IMR-90 (cell line): Measurements from ENCODE around the gene ARPP21. TPM values are rescaled to one million over a fixed set of nuclear protein-coding genes. Genes with fewer than 3 reads are reported as not detected.

Experiments
- ATAC-seq: fragments of 200-7000 bp; cut with Tn5 transposase; 2 replicates; pipeline ENCODE4 v1.9.1; 2020; ENCODE audit warnings: low read depth, mild to moderate bottlenecking, moderate library complexity
- BruUV-seq: library from RNA; stranded (reverse); fragments of 400-500 nt; replicated peaks from 2 replicates; lab custom pipeline; 2021; lab: Mats Ljungman, UMichigan
- CTCF ChIA-PET: fragments of 300-600 bp; formaldehyde crosslinking; extraction: SDS; loops from one replicate; lab custom pipeline; 2021; ENCODE audit warnings: antibody characterized with exemption; lab: Yijun Ruan, JAX
- POLR2A ChIA-PET: fragments of 300-600 bp; sonication (Branson Sonifier 250); formaldehyde crosslinking; loops from one replicate; lab custom pipeline; 2022; ENCODE audit warnings: antibody characterized with exemption; ENCODE audit not compliant: unreplicated experiment; lab: Charles Lee
- DNase-seq: peaks from one replicate; pipeline ENCODE4 v3.0.0; 2013
- H2AFZ ChIP-seq: replicated peaks from 2 replicates; pipeline ENCODE3; 2013; ENCODE audit warnings: low read length, mild to moderate bottlenecking; ENCODE audit not compliant: poor library complexity
- H2AK5ac ChIP-seq: 2 replicates; pipeline ENCODE4 v1.6.1; 2013; ENCODE audit warnings: low read depth, low read length, inconsistent platforms
- H2AK9ac ChIP-seq: replicated peaks from 2 replicates; pipeline ENCODE3; 2013; ENCODE audit warnings: mild to moderate bottlenecking, low read depth, low read length, moderate library complexity; ENCODE audit not compliant: poor library complexity
- H2BK120ac ChIP-seq: 2 replicates; pipeline ENCODE4 v1.6.1; 2013; ENCODE audit warnings: low read depth, low read length, inconsistent platforms
- H2BK15ac ChIP-seq: 3 replicates; pipeline ENCODE4 v1.6.1; 2013; ENCODE audit warnings: low read depth, low read length, inconsistent platforms
- H2BK20ac ChIP-seq: 2 replicates; pipeline ENCODE4 v1.6.1; 2013; ENCODE audit warnings: low read depth, mild to moderate bottlenecking, inconsistent platforms, low read length, moderate library complexity
- H2BK5ac ChIP-seq: 2 replicates; pipeline ENCODE4 v1.6.1; 2013; ENCODE audit warnings: mild to moderate bottlenecking, low read depth, low read length, inconsistent platforms; ENCODE audit not compliant: poor library complexity, severe bottlenecking
- H3K14ac ChIP-seq: replicated peaks from 2 replicates; pipeline ENCODE4 v1.6.1; 2013; ENCODE audit warnings: low read depth, low read length, inconsistent platforms
- H3K18ac ChIP-seq: 2 replicates; pipeline ENCODE4 v1.6.1; 2013; ENCODE audit warnings: low read depth, low read length, control low read depth
- H3K23ac ChIP-seq: 2 replicates; pipeline ENCODE4 v1.6.1; 2013; ENCODE audit warnings: low read depth, low read length, inconsistent platforms
- H3K27ac ChIP-seq: 2 replicates; pipeline ENCODE4 v1.5.1; 2013; ENCODE audit warnings: mild to moderate bottlenecking, control low read depth, low read length; ENCODE audit not compliant: insufficient read depth
- H3K27me3 ChIP-seq: 2 replicates; pipeline ENCODE4 v1.6.1; 2013; ENCODE audit warnings: low read length; ENCODE audit not compliant: control insufficient read depth, insufficient read depth
- H3K36me3 ChIP-seq: 2 replicates; pipeline ENCODE4 v1.6.1; 2013; ENCODE audit warnings: low read length, mixed read lengths; ENCODE audit not compliant: control insufficient read depth, insufficient read depth
- H3K4ac ChIP-seq: 2 replicates; pipeline ENCODE4 v1.6.1; 2013; ENCODE audit warnings: low read depth, low read length, inconsistent platforms
- H3K4me1 ChIP-seq: 2 replicates; pipeline ENCODE4 v1.6.1; 2013; ENCODE audit warnings: low read length, mixed read lengths; ENCODE audit not compliant: control insufficient read depth, insufficient read depth
- H3K4me2 ChIP-seq: 2 replicates; pipeline ENCODE4 v1.6.1; 2013; ENCODE audit warnings: low read depth, mild to moderate bottlenecking, control low read depth, low read length, moderate library complexity
- H3K4me3 ChIP-seq: 2 replicates; pipeline ENCODE4 v1.5.1; 2013; ENCODE audit warnings: low read depth, mild to moderate bottlenecking, control low read depth, low read length, moderate library complexity; ENCODE audit not compliant: insufficient read depth
- H3K56ac ChIP-seq: 2 replicates; pipeline ENCODE4 v1.6.1; 2013; ENCODE audit warnings: low read length, inconsistent platforms; ENCODE audit not compliant: insufficient read depth; ENCODE audit errors: extremely low read depth
- H3K79me1 ChIP-seq, 2 experiments: 2 replicates each; pipeline ENCODE4 v1.6.1; 2013; ENCODE audit warnings: low read length in 2 of 2, inconsistent platforms in 1 of 2, low read depth in 1 of 2
- H3K9ac ChIP-seq: 2 replicates; pipeline ENCODE4 v1.6.1; 2013; ENCODE audit warnings: low read depth, low read length, control low read depth
- H3K9me1 ChIP-seq: 2 replicates; pipeline ENCODE4 v1.6.1; 2013; ENCODE audit warnings: low read length, inconsistent platforms; ENCODE audit not compliant: insufficient read depth
- H3K9me3 ChIP-seq: 2 replicates; pipeline ENCODE4 v1.6.1; 2013; ENCODE audit warnings: low read length; ENCODE audit not compliant: control insufficient read depth, insufficient read depth
- H4K20me1 ChIP-seq: 2 replicates; pipeline ENCODE4 v1.6.1; 2013; ENCODE audit warnings: low read length, inconsistent platforms; ENCODE audit not compliant: insufficient read depth
- H4K5ac ChIP-seq: 2 replicates; pipeline ENCODE4 v1.6.1; 2013; ENCODE audit warnings: mild to moderate bottlenecking, low read depth, low read length, control low read depth
- H4K8ac ChIP-seq, 2 experiments: 2 replicates each; pipeline ENCODE4 v1.6.1; 2013; ENCODE audit warnings: low read depth in 2 of 2, low read length in 2 of 2, control low read depth in 1 of 2, inconsistent platforms in 1 of 2
- H4K91ac ChIP-seq: 2 replicates; pipeline ENCODE4 v1.6.1; 2013; ENCODE audit warnings: low read depth, low read length, inconsistent platforms; ENCODE audit not compliant: insufficient read depth
- CEBPB ChIP-seq: IDR thresholded peaks from 2 replicates; pipeline ENCODE4 v1.6.1; 2012; ENCODE audit warnings: low read depth, low read length, improper control_type of control experiment
- MAFK ChIP-seq: IDR thresholded peaks from 2 replicates; pipeline ENCODE4 v1.6.1; 2012; ENCODE audit warnings: low read depth, low read length, improper control_type of control experiment
- MAZ ChIP-seq: IDR thresholded peaks from 2 replicates; pipeline ENCODE4 v1.6.1; 2012; ENCODE audit warnings: low read depth, mild to moderate bottlenecking, low read length, improper control_type of control experiment, moderate library complexity, borderline replicate concordance
- MXI1 ChIP-seq: IDR thresholded peaks from 2 replicates; pipeline ENCODE4 v1.6.1; 2012; ENCODE audit warnings: low read depth, mild to moderate bottlenecking, low read length, moderate library complexity, borderline replicate concordance
- RCOR1 ChIP-seq: IDR thresholded peaks from 2 replicates; pipeline ENCODE4 v1.6.1; 2012; ENCODE audit warnings: mild to moderate bottlenecking, low read length, improper control_type of control experiment; ENCODE audit not compliant: insufficient replicate concordance
- WGBS, 2 experiments: methylation state at CpG; one replicate each; pipeline versions ENCODE4 v1.1.5 to v1.1.7; 2013; ENCODE audit warnings: missing lambda C conversion rate in 2 of 2; ENCODE audit not compliant: insufficient read length in 1 of 2; ENCODE audit errors: extremely low coverage in 2 of 2; 5-methylcytosine and 5-hydroxymethylcytosine counted together
- dilution Hi-C: fragments of 300-500 bp; cut with HindIII; formaldehyde crosslinking; loops from one replicate; pipeline ENCODE4 v1.14.3; 2018; ENCODE audit warnings: low sequenced_read_pairs; ENCODE audit not compliant: unreplicated experiment
- in situ Hi-C: fragments of 300-500 bp; cut with MboI; formaldehyde crosslinking; loops from 3 replicates; pipeline ENCODE4 v1.14.3; 2019; ENCODE audit warnings: low sequenced_read_pairs, inconsistent platforms, mixed read lengths
- intact Hi-C: fragments of 100-400 bp; cut with micrococcal nuclease; formaldehyde crosslinking; loops from 2 replicates; pipeline ENCODE4 v1.10.0; 2022
- polyA plus RNA-seq, 3 experiments: library from polyadenylated mRNA; depleted of rRNA; stranded (reverse); fragments of >200 nt; gene quantifications; 2 replicates each; pipeline ENCODE4 v1.2.3, GENCODE V29; 2012; ENCODE audit warnings: low replicate concordance in 1 of 3
- total RNA-seq: library from RNA; depleted of rRNA; stranded (reverse); fragments of >200 nt; gene quantifications from 2 replicates; pipeline ENCODE4 v1.2.3, GENCODE V29; 2012
- TF ChIP-seq, protein P1 (sequence below): conservative IDR thresholded peaks from 2 replicates; pipeline ENCODE4 v1.5.1; 2012; ENCODE audit warnings: mild to moderate bottlenecking, low read depth, low read length, improper control_type of control experiment

ARPP21 gene
- total and polyA plus RNA-seq, 2 of the 4 experiments (the other 2 are of a cell fraction) = not detected

DNA sequence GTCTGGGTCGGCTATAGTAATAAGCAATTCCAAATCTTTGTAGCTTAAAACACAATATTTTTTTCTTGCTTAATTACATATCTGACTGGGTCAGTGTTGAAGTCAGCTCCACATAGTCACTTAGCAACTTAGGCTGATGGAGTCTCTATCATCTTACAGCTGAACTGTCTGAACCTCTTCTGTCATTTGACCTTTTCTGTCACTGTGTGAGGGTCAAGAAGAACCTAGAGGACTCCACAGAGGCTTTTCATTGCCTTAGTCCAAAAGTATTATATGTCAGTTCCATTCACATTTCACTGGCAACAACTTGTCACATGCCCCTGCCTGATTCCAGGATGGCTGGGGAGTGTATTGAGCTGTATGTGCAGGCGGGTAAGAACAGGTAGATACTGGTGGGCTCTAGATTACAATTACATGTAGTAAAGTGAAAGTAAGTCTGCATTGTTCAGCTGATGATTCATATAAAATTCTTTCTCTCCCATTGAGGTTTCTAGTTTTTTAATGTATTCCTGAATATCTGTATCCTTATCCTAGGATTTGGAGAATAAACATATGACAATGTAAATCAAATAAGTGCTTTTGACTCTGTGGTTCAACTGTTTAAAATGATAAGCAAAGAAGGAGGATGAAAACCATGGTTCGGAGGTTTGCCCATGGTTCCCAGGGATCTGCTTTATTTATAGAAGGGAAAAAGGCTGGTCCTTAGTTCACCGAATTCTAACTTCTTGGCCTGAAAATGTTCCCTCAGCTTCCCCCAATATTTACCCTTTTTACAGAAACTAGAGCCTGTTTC is 5.8 kb upstream of the ARPP21 start:
- Histone ChIP-seq H3K4me3 (no peak overlapping the region), H2BK5ac (no peak overlapping the region), H4K91ac (no peak overlapping the region), H4K8ac (no peak overlapping the region), H2BK20ac (no peak overlapping the region), H4K5ac (no peak overlapping the region), H3K9me3 (peaks cover 2% of the 10 kb centered on the region; the same call in 1 of the 2 replicates), H3K9me1 (no peaks in the 10 kb centered on the region), H3K14ac (no peak overlapping the region), H3K4me1 (no peaks in the 10 kb centered on the region), H3K18ac (no peak overlapping the region), H3K27me3 (no peaks in the 10 kb centered on the region), H3K23ac (no peak overlapping the region), H3K36me3 (no peaks in the 10 kb centered on the region), H3K4ac (no peak overlapping the region), H3K9ac (no peak overlapping the region), H4K20me1 (no peaks in the 10 kb centered on the region), H2BK15ac (no peak overlapping the region), H2AFZ (no peak overlapping the region), H2AK5ac (no peak overlapping the region), H2AK9ac (no peak overlapping the region), H3K27ac (no peak overlapping the region), H3K79me1 (no peaks in the 10 kb centered on the region), H2BK120ac (no peak overlapping the region), H3K56ac (no peak overlapping the region), H3K4me2 (no peak overlapping the region)
- no peak for TF ChIP-seq CEBPB
- TF ChIP-seq RCOR1 = no peak
- TF ChIP-seq MAFK = no peak
- TF ChIP-seq MAZ = no peak
- TF ChIP-seq, protein P1, sequence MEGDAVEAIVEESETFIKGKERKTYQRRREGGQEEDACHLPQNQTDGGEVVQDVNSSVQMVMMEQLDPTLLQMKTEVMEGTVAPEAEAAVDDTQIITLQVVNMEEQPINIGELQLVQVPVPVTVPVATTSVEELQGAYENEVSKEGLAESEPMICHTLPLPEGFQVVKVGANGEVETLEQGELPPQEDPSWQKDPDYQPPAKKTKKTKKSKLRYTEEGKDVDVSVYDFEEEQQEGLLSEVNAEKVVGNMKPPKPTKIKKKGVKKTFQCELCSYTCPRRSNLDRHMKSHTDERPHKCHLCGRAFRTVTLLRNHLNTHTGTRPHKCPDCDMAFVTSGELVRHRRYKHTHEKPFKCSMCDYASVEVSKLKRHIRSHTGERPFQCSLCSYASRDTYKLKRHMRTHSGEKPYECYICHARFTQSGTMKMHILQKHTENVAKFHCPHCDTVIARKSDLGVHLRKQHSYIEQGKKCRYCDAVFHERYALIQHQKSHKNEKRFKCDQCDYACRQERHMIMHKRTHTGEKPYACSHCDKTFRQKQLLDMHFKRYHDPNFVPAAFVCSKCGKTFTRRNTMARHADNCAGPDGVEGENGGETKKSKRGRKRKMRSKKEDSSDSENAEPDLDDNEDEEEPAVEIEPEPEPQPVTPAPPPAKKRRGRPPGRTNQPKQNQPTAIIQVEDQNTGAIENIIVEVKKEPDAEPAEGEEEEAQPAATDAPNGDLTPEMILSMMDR = no peak
- TF ChIP-seq MXI1 = no peak
- in situ Hi-C loops = no loop called here
- CTCF ChIA-PET = interaction anchor here (0.7 kb wide), 1 partner anchor 46 kb away, joined by 3 read pairs; no protein-coding TSS in a partner anchor
- ATAC-seq (no peak), DNase-seq (no peak)
- no CpG with 5 or more reads among the region's 4 CpGs for WGBS, 2 experiments
- BruUV-seq = no TSS peak
- intact Hi-C loops = loop anchor here (1.0 kb wide), 1 partner anchor 278 kb away; no protein-coding TSS in a partner anchor
- POLR2A ChIA-PET = no interaction called here
- dilution Hi-C loops = no loop called here
